Subcutaneous abdominal adipose tissue (tissue), 5 donors: ENCODE measurements around the gene PDK2.

Source experiments
- H3K27ac ChIP-seq: one replicate; pipeline ENCODE4 v1.7.0; 2013; ENCODE audit warnings: low read depth, mild to moderate bottlenecking, inconsistent platforms, low read length, moderate library complexity
- H3K27me3 ChIP-seq, 5 donors: one replicate each; pipeline ENCODE4 v1.7.0; 2013; ENCODE audit warnings: low read length in 5 of 5, inconsistent platforms in 1 of 5; ENCODE audit not compliant: control insufficient read depth in 5 of 5, insufficient read depth in 4 of 5
- H3K36me3 ChIP-seq, 5 donors: one replicate each; pipeline ENCODE4 v1.7.0; 2013; ENCODE audit warnings: low read length in 5 of 5; ENCODE audit not compliant: control insufficient read depth in 5 of 5, insufficient read depth in 5 of 5
- H3K4me1 ChIP-seq, 5 donors: one replicate each; pipeline ENCODE4 v1.7.0; 2013; ENCODE audit warnings: low read length in 5 of 5, mild to moderate bottlenecking in 3 of 5, moderate library complexity in 1 of 5; ENCODE audit not compliant: control insufficient read depth in 5 of 5, insufficient read depth in 5 of 5
- H3K4me3 ChIP-seq, 5 donors: one replicate each; pipeline ENCODE4 v1.7.0; 2013; ENCODE audit warnings: low read length in 5 of 5, low read depth in 1 of 5
- H3K9ac ChIP-seq, 5 donors: one replicate each; pipeline ENCODE4 v1.7.0; 2013; ENCODE audit warnings: low read length in 5 of 5, mild to moderate bottlenecking in 4 of 5, moderate library complexity in 3 of 5
- H3K9me3 ChIP-seq, 5 donors: one replicate each; pipeline ENCODE4 v1.7.0; 2013; ENCODE audit warnings: low read length in 5 of 5; ENCODE audit not compliant: control insufficient read depth in 5 of 5
- donor health status: healthy.
- donor health status: healthy.
- donor health status: healthy.
- donor health status: healthy.
- donor health status: healthy.

Gene PDK2

GRCh38 chr17:50075446-50076032 lies 19.6 kb upstream of the PDK2 start:
- peaks cover 0 to 4% (median 0%) of the 10 kb centered on the region in 5 donors for H3K27me3 ChIP-seq
- peaks cover 0 to 5% (median 0%) of the 10 kb centered on the region in 5 donors for H3K9me3 ChIP-seq
- H3K9ac ChIP-seq: no peak overlapping the region
- H3K4me1 ChIP-seq: no peaks in the 10 kb centered on the region
- no peak overlapping the region for H3K4me3 ChIP-seq
- H3K36me3 ChIP-seq: peaks cover 0 to 69% (median 41%) of the 10 kb centered on the region in 5 donors
- no peak overlapping the region for H3K27ac ChIP-seq

- Histone ChIP-seq H3K4me1 (no peaks in the 10 kb centered on the region), H3K4me3 (no peak overlapping the region), H3K9ac (no peak overlapping the region), H3K9me3 (peaks cover 0 to 4% (median 0%) of the 10 kb centered on the region in 5 donors), H3K27me3 (peaks cover 0 to 4% (median 0%) of the 10 kb centered on the region in 5 donors), H3K36me3 (peaks cover 0 to 69% (median 41%) of the 10 kb centered on the region in 5 donors), H3K27ac (no peak overlapping the region)
These were observed 18.9 kb upstream of the PDK2 start for GRCh38 chr17:50076221-50076590.

- Histone ChIP-seq H3K27ac (no peak overlapping the region), H3K9ac (no peak overlapping the region), H3K4me3 (no peak overlapping the region), H3K36me3 (peaks cover 0 to 69% (median 43%) of the 10 kb centered on the region in 5 donors), H3K9me3 (peaks cover 0 to 3% (median 0%) of the 10 kb centered on the region in 5 donors), H3K27me3 (peaks cover 0 to 4% (median 0%) of the 10 kb centered on the region in 5 donors), H3K4me1 (no peaks in the 10 kb centered on the region)
These were observed 18.4 kb upstream of the PDK2 start for GRCh38 chr17:50076591-50077235.

- H3K4me1 ChIP-seq: no peaks in the 10 kb centered on the region
- H3K36me3 ChIP-seq: peaks cover 0 to 62% (median 37%) of the 10 kb centered on the region in 5 donors
- H3K4me3 ChIP-seq: no peak overlapping the region
- H3K27me3 ChIP-seq: peaks cover 0 to 4% (median 0%) of the 10 kb centered on the region in 5 donors
- H3K9me3 ChIP-seq: no peaks in the 10 kb centered on the region
- no peak overlapping the region for H3K27ac ChIP-seq
- H3K9ac ChIP-seq: no peak overlapping the region
These were observed 16.7 kb upstream of the PDK2 start for GRCh38 chr17:50078430-50078829.

- H3K27ac ChIP-seq: no peak overlapping the region
- no peaks in the 10 kb centered on the region for H3K9me3 ChIP-seq
- peaks cover 0 to 4% (median 0%) of the 10 kb centered on the region in 5 donors for H3K27me3 ChIP-seq
- H3K4me1 ChIP-seq: no peaks in the 10 kb centered on the region
- no peak overlapping the region for H3K4me3 ChIP-seq
- no peak overlapping the region for H3K9ac ChIP-seq
- H3K36me3 ChIP-seq: peaks cover 0 to 51% (median 37%) of the 10 kb centered on the region in 5 donors
These were observed 15.6 kb upstream of the PDK2 start for GRCh38 chr17:50079334-50080095.

GRCh38 chr17:50080096-50080480 lies 15.1 kb upstream of the PDK2 start:
- peaks cover 0 to 50% (median 37%) of the 10 kb centered on the region in 5 donors for H3K36me3 ChIP-seq

GRCh38 chr17:50080827-50081226 lies 14.3 kb upstream of the PDK2 start:
- Histone ChIP-seq H3K9me3 (no peaks in the 10 kb centered on the region), H3K9ac (no peak overlapping the region), H3K36me3 (peaks cover 0 to 45% (median 37%) of the 10 kb centered on the region in 5 donors), H3K4me3 (no peak overlapping the region), H3K27ac (no peak overlapping the region), H3K4me1 (no peaks in the 10 kb centered on the region), H3K27me3 (peaks cover 0 to 4% (median 0%) of the 10 kb centered on the region in 5 donors)

More at GRCh38 chr17:50080096-50080480, 15.1 kb upstream of the PDK2 start:
- no peak overlapping the region for H3K27ac ChIP-seq
- H3K27me3 ChIP-seq: peaks cover 0 to 4% (median 0%) of the 10 kb centered on the region in 5 donors
- H3K9ac ChIP-seq: no peak overlapping the region
- no peaks in the 10 kb centered on the region for H3K9me3 ChIP-seq
- no peaks in the 10 kb centered on the region for H3K4me1 ChIP-seq
- H3K4me3 ChIP-seq: no peak overlapping the region

GRCh38 chr17:50081757-50082156 lies 13.4 kb upstream of the PDK2 start:
- Histone ChIP-seq H3K9me3 (no peaks in the 10 kb centered on the region), H3K27ac (no peak overlapping the region), H3K27me3 (peaks cover 0 to 4% (median 0%) of the 10 kb centered on the region in 5 donors), H3K36me3 (peaks cover 0 to 38% (median 35%) of the 10 kb centered on the region in 5 donors), H3K4me3 (no peak overlapping the region), H3K9ac (no peak overlapping the region), H3K4me1 (no peaks in the 10 kb centered on the region)

GRCh38 chr17:50087246-50087911 lies 7.8 kb upstream of the PDK2 start:
- Histone ChIP-seq H3K36me3 (peaks cover 0 to 13% (median 2%) of the 10 kb centered on the region in 5 donors), H3K9me3 (no peaks in the 10 kb centered on the region), H3K4me1 (no peaks in the 10 kb centered on the region), H3K9ac (no peak overlapping the region), H3K27me3 (peaks cover 0 to 10% (median 0%) of the 10 kb centered on the region in 5 donors), H3K27ac (no peak overlapping the region), H3K4me3 (no peak overlapping the region)
